Measurements from ENCODE around the gene RNU4-1. TPM values are rescaled to one million over a fixed set of nuclear protein-coding genes. Genes with fewer than 3 reads are reported as not detected.

The RNU4-1 gene
- total and polyA plus RNA-seq, 9 of the 15 experiments (the other 6 are each of a cell fraction or from before 2014, with no cell fraction given) = under 0.01 to 19,719 (median 3,563) TPM; not detected in 4

DNA sequence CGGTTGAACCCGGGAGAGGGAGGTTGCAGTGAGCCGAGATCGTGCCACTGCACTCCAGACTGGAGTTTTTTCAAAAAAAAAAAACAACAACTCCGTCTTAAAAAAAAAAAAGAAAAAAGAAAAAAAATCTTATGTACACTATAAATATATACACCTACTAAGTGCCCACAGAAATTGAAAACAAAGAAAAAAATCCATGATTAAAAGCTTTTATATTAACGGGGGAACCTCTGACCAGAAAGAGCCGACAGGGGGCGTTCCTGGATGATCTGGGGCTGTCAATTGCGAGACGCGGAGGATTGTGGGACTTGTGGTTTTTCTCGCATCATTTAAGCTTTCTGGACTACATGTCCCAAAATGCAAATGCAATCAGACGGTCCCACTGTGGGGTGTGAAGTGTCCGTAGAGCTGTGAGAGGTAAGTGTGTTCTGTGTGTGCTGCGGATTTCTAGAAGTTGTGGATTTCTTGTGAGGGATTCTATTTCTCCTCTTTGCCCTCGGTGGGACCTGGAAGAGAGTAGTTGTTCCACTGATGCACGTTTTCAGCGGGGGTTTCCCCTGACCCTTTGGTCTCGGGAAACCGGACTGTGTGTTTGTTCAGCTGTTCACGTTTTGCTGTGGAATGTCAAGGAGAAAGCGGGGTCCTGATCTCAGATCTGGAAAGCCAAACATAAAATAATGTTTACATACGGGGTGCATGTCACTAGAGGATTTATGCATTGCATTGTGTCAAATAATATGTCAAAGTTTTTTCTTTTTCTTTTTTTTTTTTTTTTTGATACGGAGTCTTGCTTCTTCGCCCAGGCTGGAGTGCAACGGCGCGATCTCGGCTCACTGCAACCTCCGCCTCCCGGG, 9.2 kb upstream of the RNU4-1 start, which contains the start of gene SIRT4 (continued):
- TF ChIP-seq ZNF561 (CRISPR knock-in tag; conservative IDR thresholded peaks at IDR 0.05) (no peak), MAZ (CRISPR knock-in tag; conservative IDR thresholded peaks at IDR 0.05 in 1 of 2, IDR thresholded peaks at IDR 0.05 in 1 of 2) (peak in 1 of 2 experiments; percentile 29; a peak in 1 of 4 replicates), PATZ1 (CRISPR knock-in tag; IDR thresholded peaks at IDR 0.05; ENCODE audit: borderline replicate concordance) (no peak), FOSL1 (tag; conservative IDR thresholded peaks at IDR 0.05) (peak; percentile 43; the same call in 1 of the 2 replicates), SMAD3 (CRISPR knock-in tag; conservative IDR thresholded peaks at IDR 0.05) (no peak), SETDB1 (IDR thresholded peaks at IDR 0.05; ENCODE audit: low read length) (no peak), ZC3H8 (IDR thresholded peaks at IDR 0.05) (no peak), SMC3 (conservative IDR thresholded peaks at IDR 0.05; ENCODE audit: insufficient read depth, low read depth, low read length) (0 out of 2 replicates have a peak, but pooled peaks have one; percentile 16), ZNF140 (CRISPR knock-in tag; IDR thresholded peaks at IDR 0.05) (no peak)
- TF ChIP-seq, protein P1, sequence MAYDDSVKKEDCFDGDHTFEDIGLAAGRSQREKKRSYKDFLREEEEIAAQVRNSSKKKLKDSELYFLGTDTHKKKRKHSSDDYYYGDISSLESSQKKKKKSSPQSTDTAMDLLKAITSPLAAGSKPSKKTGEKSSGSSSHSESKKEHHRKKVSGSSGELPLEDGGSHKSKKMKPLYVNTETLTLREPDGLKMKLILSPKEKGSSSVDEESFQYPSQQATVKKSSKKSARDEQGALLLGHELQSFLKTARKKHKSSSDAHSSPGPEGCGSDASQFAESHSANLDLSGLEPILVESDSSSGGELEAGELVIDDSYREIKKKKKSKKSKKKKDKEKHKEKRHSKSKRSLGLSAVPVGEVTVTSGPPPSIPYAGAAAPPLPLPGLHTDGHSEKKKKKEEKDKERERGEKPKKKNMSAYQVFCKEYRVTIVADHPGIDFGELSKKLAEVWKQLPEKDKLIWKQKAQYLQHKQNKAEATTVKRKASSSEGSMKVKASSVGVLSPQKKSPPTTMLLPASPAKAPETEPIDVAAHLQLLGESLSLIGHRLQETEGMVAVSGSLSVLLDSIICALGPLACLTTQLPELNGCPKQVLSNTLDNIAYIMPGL (CRISPR knock-in tag; IDR thresholded peaks at IDR 0.05) = no peak
- TF ChIP-seq, protein P2, sequence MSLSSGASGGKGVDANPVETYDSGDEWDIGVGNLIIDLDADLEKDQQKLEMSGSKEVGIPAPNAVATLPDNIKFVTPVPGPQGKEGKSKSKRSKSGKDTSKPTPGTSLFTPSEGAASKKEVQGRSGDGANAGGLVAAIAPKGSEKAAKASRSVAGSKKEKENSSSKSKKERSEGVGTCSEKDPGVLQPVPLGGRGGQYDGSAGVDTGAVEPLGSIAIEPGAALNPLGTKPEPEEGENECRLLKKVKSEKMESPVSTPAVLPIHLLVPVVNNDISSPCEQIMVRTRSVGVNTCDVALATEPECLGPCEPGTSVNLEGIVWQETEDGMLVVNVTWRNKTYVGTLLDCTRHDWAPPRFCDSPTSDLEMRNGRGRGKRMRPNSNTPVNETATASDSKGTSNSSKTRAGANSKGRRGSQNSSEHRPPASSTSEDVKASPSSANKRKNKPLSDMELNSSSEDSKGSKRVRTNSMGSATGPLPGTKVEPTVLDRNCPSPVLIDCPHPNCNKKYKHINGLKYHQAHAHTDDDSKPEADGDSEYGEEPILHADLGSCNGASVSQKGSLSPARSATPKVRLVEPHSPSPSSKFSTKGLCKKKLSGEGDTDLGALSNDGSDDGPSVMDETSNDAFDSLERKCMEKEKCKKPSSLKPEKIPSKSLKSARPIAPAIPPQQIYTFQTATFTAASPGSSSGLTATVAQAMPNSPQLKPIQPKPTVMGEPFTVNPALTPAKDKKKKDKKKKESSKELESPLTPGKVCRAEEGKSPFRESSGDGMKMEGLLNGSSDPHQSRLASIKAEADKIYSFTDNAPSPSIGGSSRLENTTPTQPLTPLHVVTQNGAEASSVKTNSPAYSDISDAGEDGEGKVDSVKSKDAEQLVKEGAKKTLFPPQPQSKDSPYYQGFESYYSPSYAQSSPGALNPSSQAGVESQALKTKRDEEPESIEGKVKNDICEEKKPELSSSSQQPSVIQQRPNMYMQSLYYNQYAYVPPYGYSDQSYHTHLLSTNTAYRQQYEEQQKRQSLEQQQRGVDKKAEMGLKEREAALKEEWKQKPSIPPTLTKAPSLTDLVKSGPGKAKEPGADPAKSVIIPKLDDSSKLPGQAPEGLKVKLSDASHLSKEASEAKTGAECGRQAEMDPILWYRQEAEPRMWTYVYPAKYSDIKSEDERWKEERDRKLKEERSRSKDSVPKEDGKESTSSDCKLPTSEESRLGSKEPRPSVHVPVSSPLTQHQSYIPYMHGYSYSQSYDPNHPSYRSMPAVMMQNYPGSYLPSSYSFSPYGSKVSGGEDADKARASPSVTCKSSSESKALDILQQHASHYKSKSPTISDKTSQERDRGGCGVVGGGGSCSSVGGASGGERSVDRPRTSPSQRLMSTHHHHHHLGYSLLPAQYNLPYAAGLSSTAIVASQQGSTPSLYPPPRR (CRISPR knock-in tag; IDR thresholded peaks at IDR 0.05; ENCODE audit: borderline replicate concordance) = no peak
- TF ChIP-seq, protein P3, sequence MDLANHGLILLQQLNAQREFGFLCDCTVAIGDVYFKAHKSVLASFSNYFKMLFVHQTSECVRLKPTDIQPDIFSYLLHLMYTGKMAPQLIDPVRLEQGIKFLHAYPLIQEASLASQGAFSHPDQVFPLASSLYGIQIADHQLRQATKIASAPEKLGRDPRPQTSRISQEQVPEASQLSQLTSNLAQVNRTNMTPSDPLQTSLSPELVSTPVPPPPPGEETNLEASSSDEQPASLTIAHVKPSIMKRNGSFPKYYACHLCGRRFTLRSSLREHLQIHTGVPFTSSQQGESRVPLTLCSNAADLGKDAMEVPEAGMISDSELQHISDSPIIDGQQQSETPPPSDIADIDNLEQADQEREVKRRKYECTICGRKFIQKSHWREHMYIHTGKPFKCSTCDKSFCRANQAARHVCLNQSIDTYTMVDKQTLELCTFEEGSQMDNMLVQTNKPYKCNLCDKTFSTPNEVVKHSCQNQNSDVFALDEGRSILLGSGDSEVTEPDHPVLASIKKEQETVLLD (IDR thresholded peaks at IDR 0.05) = peak; percentile 49; the same call in 1 of the 2 replicates
- TF ChIP-seq, protein P4, sequence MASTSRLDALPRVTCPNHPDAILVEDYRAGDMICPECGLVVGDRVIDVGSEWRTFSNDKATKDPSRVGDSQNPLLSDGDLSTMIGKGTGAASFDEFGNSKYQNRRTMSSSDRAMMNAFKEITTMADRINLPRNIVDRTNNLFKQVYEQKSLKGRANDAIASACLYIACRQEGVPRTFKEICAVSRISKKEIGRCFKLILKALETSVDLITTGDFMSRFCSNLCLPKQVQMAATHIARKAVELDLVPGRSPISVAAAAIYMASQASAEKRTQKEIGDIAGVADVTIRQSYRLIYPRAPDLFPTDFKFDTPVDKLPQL (IDR thresholded peaks at IDR 0.05; ENCODE audit: extremely low read depth, insufficient read length) = no peak
- TF ChIP-seq, protein P5, sequence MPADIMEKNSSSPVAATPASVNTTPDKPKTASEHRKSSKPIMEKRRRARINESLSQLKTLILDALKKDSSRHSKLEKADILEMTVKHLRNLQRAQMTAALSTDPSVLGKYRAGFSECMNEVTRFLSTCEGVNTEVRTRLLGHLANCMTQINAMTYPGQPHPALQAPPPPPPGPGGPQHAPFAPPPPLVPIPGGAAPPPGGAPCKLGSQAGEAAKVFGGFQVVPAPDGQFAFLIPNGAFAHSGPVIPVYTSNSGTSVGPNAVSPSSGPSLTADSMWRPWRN (IDR thresholded peaks at IDR 0.05; ENCODE audit: low read depth) = no peak
